SK-N-SH (cell line): ENCODE measurements around the gene SEMA6C. TPM values are rescaled to one million over a fixed set of nuclear protein-coding genes. Genes with fewer than 3 reads are reported as not detected.

Experiments used
- CTCF ChIA-PET: fragments of 300-600, 350-600 bp; formaldehyde crosslinking; extraction: SDS; loops from one replicate; lab custom pipeline; 2021; lab: Yijun Ruan, JAX
- POLR2A ChIA-PET: fragments of 350-600 bp; sonication (Branson Sonifier 250); formaldehyde crosslinking; extraction: SDS; loops from one replicate; lab custom pipeline; 2020; ENCODE audit warnings: antibody characterized with exemption, inconsistent platforms; lab: Yijun Ruan, JAX
- DNase-seq: peaks from one replicate; pipeline ENCODE4 v3.0.0; 2012
- H2AFZ ChIP-seq: fragments of 200-600 bp; sonication (generic); 2 replicates; pipeline ENCODE4 v1.8.1; 2016; ENCODE audit warnings: antibody characterized with exemption, mild to moderate bottlenecking, low read depth
- H3F3A ChIP-seq: fragments of 200-600 bp; sonication (generic); replicated peaks from 2 replicates; pipeline ENCODE3; 2016; ENCODE audit warnings: antibody characterized with exemption, mild to moderate bottlenecking; ENCODE audit not compliant: insufficient read depth
- H3K27ac ChIP-seq, 2 experiments: fragments of 200-500 bp in 1 of 2; fragments of 200-600 bp in 1 of 2; sonication (Bioruptor generic) in 1 of 2; sonication (generic), shearing (Covaris generic) in 1 of 2; 2 replicates each; pipeline versions ENCODE4 v1.5.1 to v1.6.1; 2014 to 2016; ENCODE audit warnings: low read depth in 2 of 2, inconsistent platforms in 1 of 2, low read length in 1 of 2, mild to moderate bottlenecking in 1 of 2, mixed read lengths in 1 of 2
- H3K27me3 ChIP-seq: fragments of 200-600 bp; sonication (generic), shearing (Covaris generic); 2 replicates; pipeline ENCODE4 v1.6.1; 2016; ENCODE audit warnings: mixed run types; ENCODE audit not compliant: insufficient read depth
- H3K36me3 ChIP-seq, 2 experiments: fragments of 200-500 bp in 1 of 2; fragments of 200-600 bp in 1 of 2; sonication (Bioruptor generic) in 1 of 2; sonication (generic) in 1 of 2; replicated peaks in 1 of 2; 2 replicates each; pipeline versions ENCODE3 to v1.5.1; 2014 to 2016; ENCODE audit warnings: low read length in 1 of 2, mild to moderate bottlenecking in 1 of 2; ENCODE audit not compliant: insufficient read depth in 2 of 2, control insufficient read depth in 1 of 2
- H3K4me1 ChIP-seq, 2 experiments: fragments of 200-500 bp in 1 of 2; fragments of 200-600 bp in 1 of 2; sonication (Bioruptor generic) in 1 of 2; sonication (generic), shearing (Covaris generic) in 1 of 2; 2 replicates each; pipeline versions ENCODE4 v1.5.1 to v1.6.1; 2014 to 2016; ENCODE audit warnings: low read depth in 1 of 2, low read length in 1 of 2, mixed run types in 1 of 2; ENCODE audit not compliant: insufficient read depth in 2 of 2, control insufficient read depth in 1 of 2
- H3K4me2 ChIP-seq: fragments of 200-600 bp; sonication (generic), shearing (Covaris generic); 2 replicates; pipeline ENCODE4 v1.6.1; 2017; ENCODE audit warnings: mixed run types
- H3K4me3 ChIP-seq, 2 experiments: fragments of 200-500 bp in 1 of 2; fragments of 200-600 bp in 1 of 2; sonication (Bioruptor generic) in 1 of 2; sonication (generic), shearing (Covaris generic) in 1 of 2; 2 replicates each; pipeline versions ENCODE4 v1.5.1 to v1.8.1; 2014 to 2016; ENCODE audit warnings: low read depth in 2 of 2, inconsistent platforms in 1 of 2, low read length in 1 of 2, mild to moderate bottlenecking in 1 of 2, mixed read lengths in 1 of 2, moderate library complexity in 1 of 2
- H3K79me2 ChIP-seq: fragments of 200-600 bp; sonication (generic); 2 replicates; pipeline ENCODE4 v1.8.1; 2017; ENCODE audit warnings: mild to moderate bottlenecking; ENCODE audit not compliant: insufficient read depth
- H3K9ac ChIP-seq: fragments of 200-600 bp; sonication (generic); 2 replicates; pipeline ENCODE4 v1.6.1; 2017; ENCODE audit warnings: mixed run types
- H3K9me2 ChIP-seq: fragments of 200-600 bp; sonication (generic); 2 replicates; pipeline ENCODE4 v1.6.1; 2017; ENCODE audit warnings: mixed run types
- H3K9me3 ChIP-seq: fragments of 200-600 bp; sonication (generic); 2 replicates; pipeline ENCODE4 v1.6.1; 2017; ENCODE audit warnings: mixed run types, mild to moderate bottlenecking, moderate library complexity
- H4K20me1 ChIP-seq: fragments of 200-600 bp; sonication (generic); 2 replicates; pipeline ENCODE4 v1.6.1; 2017; ENCODE audit warnings: mild to moderate bottlenecking, mixed run types; ENCODE audit not compliant: insufficient read depth
- CHD2 ChIP-seq: fragments of 150-350 bp; IDR thresholded peaks from 2 replicates; pipeline ENCODE4 v1.6.1; 2018; ENCODE audit warnings: low read length; ENCODE audit not compliant: partially characterized antibody
- CTCF ChIP-seq: fragments of 200-600 bp; sonication (generic); IDR thresholded peaks from 2 replicates; pipeline ENCODE4 v1.6.1; 2017; ENCODE audit warnings: antibody characterized with exemption, mild to moderate bottlenecking, moderate library complexity
- EP300 ChIP-seq, 2 experiments: IDR thresholded peaks; 2 replicates each; pipeline versions ENCODE4 v1.4.0 to v1.6.1; 2012; ENCODE audit warnings: borderline replicate concordance in 1 of 2, low read depth in 1 of 2, low read length in 1 of 2
- EZH2phosphoT487 ChIP-seq: fragments of 200-600 bp; sonication (generic); IDR thresholded peaks from 2 replicates; pipeline ENCODE4 v1.6.1; 2017; ENCODE audit warnings: low read depth, mixed run types, mild to moderate bottlenecking, antibody characterized with exemption, moderate library complexity, borderline replicate concordance
- FOXJ3 ChIP-seq: sonication (generic); formaldehyde crosslinking; IDR thresholded peaks from 2 replicates; pipeline ENCODE4 v1.5.1; 2020; ENCODE audit warnings: mild to moderate bottlenecking, missing genetic modification reagents
- GABPA ChIP-seq: IDR thresholded peaks from 2 replicates; pipeline ENCODE4 v1.4.0; 2012; ENCODE audit warnings: low read depth, mild to moderate bottlenecking
- IRF3 ChIP-seq: fragments of 150-350 bp; IDR thresholded peaks from 2 replicates; pipeline ENCODE4 v1.6.1; 2016; ENCODE audit warnings: mild to moderate bottlenecking, low read depth, low read length
- JUND ChIP-seq: IDR thresholded peaks from 2 replicates; pipeline ENCODE4 v1.4.0; 2012
- MAX ChIP-seq: IDR thresholded peaks from 2 replicates; pipeline ENCODE4 v1.4.0; 2012; ENCODE audit warnings: low read depth
- MEF2A ChIP-seq: IDR thresholded peaks from 2 replicates; pipeline ENCODE4 v1.4.0; 2012; ENCODE audit warnings: low read depth, borderline replicate concordance
- MXI1 ChIP-seq: IDR thresholded peaks from 2 replicates; pipeline ENCODE4 v1.6.1; 2012; ENCODE audit warnings: mild to moderate bottlenecking, low read depth, low read length, improper control_type of control experiment
- PBX3 ChIP-seq: IDR thresholded peaks from 2 replicates; pipeline ENCODE4; 2012
- RFX5 ChIP-seq: IDR thresholded peaks from 2 replicates; pipeline ENCODE4 v1.6.1; 2012; ENCODE audit warnings: mild to moderate bottlenecking, improper control_type of control experiment, low read length
- RXRA ChIP-seq: IDR thresholded peaks from 2 replicates; pipeline ENCODE4 v1.4.0; 2012; ENCODE audit warnings: low read depth, mild to moderate bottlenecking, borderline replicate concordance
- TAF1 ChIP-seq: IDR thresholded peaks from 2 replicates; pipeline ENCODE4 v1.6.1; 2012; ENCODE audit warnings: low read depth, mild to moderate bottlenecking, low read length, moderate library complexity, borderline replicate concordance
- TCF12 ChIP-seq: IDR thresholded peaks from 2 replicates; pipeline ENCODE4 v1.4.0; 2012
- TEAD4 ChIP-seq: IDR thresholded peaks from 2 replicates; pipeline ENCODE4 v1.4.0; 2012; ENCODE audit warnings: mild to moderate bottlenecking, borderline replicate concordance; ENCODE audit not compliant: insufficient read depth
- YY1 ChIP-seq: IDR thresholded peaks from 2 replicates; pipeline ENCODE4 v1.4.0; 2012; ENCODE audit warnings: low read depth, mild to moderate bottlenecking
- WGBS: methylation state at CpG from one replicate; pipeline ENCODE4 v1.1.6; 2017; ENCODE audit warnings: low lambda C conversion rate; 5-methylcytosine and 5-hydroxymethylcytosine counted together
- polyA plus RNA-seq, 3 experiments: library from polyadenylated mRNA; depleted of rRNA; stranded (reverse); fragments of >200 nt; gene quantifications; 2 replicates each; pipeline ENCODE4 v1.2.3, GENCODE V29; 2012
- TF ChIP-seq, protein P1 (sequence below): fragments of 150-350 bp; IDR thresholded peaks from 2 replicates; pipeline ENCODE4 v1.6.1; 2017; ENCODE audit warnings: antibody characterized with exemption, low read length, low read depth, borderline replicate concordance

The SEMA6C gene
- polyA plus RNA-seq, 1 of the 3 experiments (the other 2 are of a cell fraction): 4.0 TPM

DNA sequence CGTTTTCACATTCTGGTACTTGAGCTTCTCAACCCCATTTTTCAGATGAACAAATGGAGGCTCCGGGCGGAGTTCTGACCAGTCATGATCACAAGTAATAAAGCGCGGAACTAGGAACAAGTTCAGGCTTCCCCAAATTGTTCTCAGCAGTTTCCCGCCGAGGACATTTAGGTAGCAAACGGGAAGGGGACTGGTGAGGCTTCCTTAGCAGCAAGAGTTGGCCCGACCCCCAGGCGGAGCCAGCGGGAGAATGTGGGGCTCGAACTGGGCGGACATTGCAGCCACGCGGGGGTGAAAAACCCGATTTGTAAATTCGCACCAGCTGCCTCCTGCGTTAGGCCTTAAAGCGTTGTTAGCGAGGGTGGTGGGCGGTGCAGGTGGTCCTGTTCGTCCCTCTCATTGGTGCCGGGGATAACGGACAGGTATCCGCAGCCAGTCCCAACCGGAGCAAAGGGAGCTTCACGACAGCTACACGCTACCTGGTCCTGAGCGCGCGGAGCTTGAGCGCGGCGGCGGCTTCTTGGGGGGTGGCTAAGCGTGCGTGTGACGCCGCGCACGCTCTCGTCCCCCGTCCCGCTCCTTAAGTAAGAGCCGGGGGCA lies 15.3 kb downstream of the SEMA6C start (continued):
- no peak for TF ChIP-seq RFX5
- TF ChIP-seq, all 33 proteins: peak for 0

GRCh38 chr1:151128800-151129199 lies 17.6 kb downstream of the SEMA6C start:
- Histone ChIP-seq H3K36me3 (no peaks in the 10 kb centered on the region), H3F3A (peaks cover 13% of the 10 kb centered on the region), H2AFZ (no peak overlapping the region), H3K9ac (no peak overlapping the region), H4K20me1 (no peaks in the 10 kb centered on the region), H3K79me2 (no peaks in the 10 kb centered on the region), H3K9me3 (no peaks in the 10 kb centered on the region), H3K4me3 (no peak overlapping the region), H3K27ac (no peak overlapping the region), H3K27me3 (no peaks in the 10 kb centered on the region), H3K9me2 (no peaks in the 10 kb centered on the region), H3K4me2 (no peak overlapping the region), H3K4me1 (no peaks in the 10 kb centered on the region)
- ChIA-PET POLR2A (no interaction called here), CTCF (no interaction called here)
- WGBS: 80% methylated on average over 6 of the region's 6 CpGs
- TF ChIP-seq MAX (no peak), FOXJ3 (CRISPR knock-in tag) (no peak), RXRA (no peak), CHD2 (no peak), EP300 (IDR thresholded peaks at IDR 0.05; ENCODE audit: borderline replicate concordance in 1 of 2, low read depth in 1 of 2, low read length in 1 of 2) (no peak), TCF12 (no peak), MXI1 (no peak), IRF3 (no peak), JUND (no peak), GABPA (no peak), EZH2phosphoT487 (no peak), YY1 (no peak), MEF2A (no peak), TEAD4 (no peak)
- peak; percentile 16 for DNase-seq

DNA sequence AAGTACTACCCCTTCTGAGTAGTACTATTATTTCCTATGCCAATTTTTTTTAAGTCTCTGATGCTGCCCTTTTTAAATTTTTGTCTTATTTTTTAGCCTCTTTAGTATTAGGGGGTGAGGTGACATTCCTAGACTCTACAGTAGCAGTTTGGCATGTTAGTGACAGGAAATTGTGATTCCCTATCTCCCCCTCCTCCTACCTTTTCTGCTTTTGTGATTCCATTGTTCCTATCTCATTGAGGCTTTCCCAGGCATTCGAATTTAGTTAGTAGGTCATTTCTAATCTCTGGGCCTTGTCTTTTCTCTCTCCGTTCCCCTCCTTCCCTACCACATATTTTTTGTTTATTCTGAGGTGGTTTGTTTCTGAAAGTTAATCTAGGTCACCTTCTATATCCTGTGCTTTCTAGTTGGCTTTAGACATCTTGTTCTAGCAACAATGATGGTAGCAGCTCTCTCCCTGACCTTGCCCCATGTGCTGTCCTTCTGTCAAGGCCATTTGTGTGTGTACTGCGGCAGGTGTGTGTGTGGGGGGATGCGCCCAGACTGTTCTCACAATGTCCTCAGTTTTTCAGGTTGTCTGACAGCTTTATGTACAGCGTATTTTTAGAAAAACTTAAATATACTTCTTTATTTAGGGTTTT lies 21.5 kb downstream of the SEMA6C start:
- Histone ChIP-seq H3K79me2 (no peaks in the 10 kb centered on the region), H3K4me2 (no peak overlapping the region), H3F3A (peaks cover 5% of the 10 kb centered on the region), H3K4me3 (no peak overlapping the region), H3K9ac (no peak overlapping the region), H3K27me3 (no peaks in the 10 kb centered on the region), H2AFZ (no peak overlapping the region), H3K27ac (no peak overlapping the region), H3K36me3 (no peaks in the 10 kb centered on the region), H3K4me1 (no peaks in the 10 kb centered on the region), H3K9me3 (no peaks in the 10 kb centered on the region), H3K9me2 (no peaks in the 10 kb centered on the region), H4K20me1 (no peaks in the 10 kb centered on the region)
- ChIA-PET CTCF (interaction anchor here (1.3 kb wide), 1 partner anchor 26 kb away, joined by 3 read pairs; no protein-coding TSS in a partner anchor), POLR2A (no interaction called here)
- DNase-seq: no peak
- 72% methylated on average over 5 of the region's 5 CpGs for WGBS
- TF ChIP-seq RXRA (no peak), PBX3 (no peak), EZH2phosphoT487 (no peak), GABPA (no peak), CTCF (no peak), TAF1 (no peak)
- TF ChIP-seq, protein P1, sequence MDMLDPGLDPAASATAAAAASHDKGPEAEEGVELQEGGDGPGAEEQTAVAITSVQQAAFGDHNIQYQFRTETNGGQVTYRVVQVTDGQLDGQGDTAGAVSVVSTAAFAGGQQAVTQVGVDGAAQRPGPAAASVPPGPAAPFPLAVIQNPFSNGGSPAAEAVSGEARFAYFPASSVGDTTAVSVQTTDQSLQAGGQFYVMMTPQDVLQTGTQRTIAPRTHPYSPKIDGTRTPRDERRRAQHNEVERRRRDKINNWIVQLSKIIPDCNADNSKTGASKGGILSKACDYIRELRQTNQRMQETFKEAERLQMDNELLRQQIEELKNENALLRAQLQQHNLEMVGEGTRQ: no peak
